ENCODE data around the gene ARL10. TPM values are rescaled to one million over a fixed set of nuclear protein-coding genes. Genes with fewer than 3 reads are reported as not detected.

Gene ARL10
- polyA plus RNA-seq, 1 donor (not counting 4 experiments of a cell fraction or from before 2014, with no cell fraction given) = 1.6 TPM

GRCh38 chr5:176342158-176342483, 23.2 kb upstream of the ARL10 start:
- no peak for DNase-seq (ENCODE audit: low read depth, low spot score)
- dilution Hi-C loops (cut with MboI; ENCODE audit: extremely low pct_ligation_motif_present, low sequenced_read_pairs) = no loop called here
- Histone ChIP-seq H4K20me1 (ENCODE audit: control insufficient read depth, extremely low read depth, insufficient read depth, low read length) (no peaks in the 10 kb centered on the region), H3K27me3 (ENCODE audit: control insufficient read depth, extremely low read depth, insufficient read depth, low read length) (no peaks in the 10 kb centered on the region), H3K9me1 (ENCODE audit: control insufficient read depth, extremely low read depth, insufficient read depth, low read length) (no peaks in the 10 kb centered on the region), H3K9me3 (ENCODE audit: control insufficient read depth, low read depth, low read length) (no peaks in the 10 kb centered on the region), H3K79me2 (ENCODE audit: control insufficient read depth, insufficient read depth, low read length) (no peaks in the 10 kb centered on the region), H2AFZ (ENCODE audit: control insufficient read depth, low read length) (no peak overlapping the region), H3K27ac (ENCODE audit: control insufficient read depth, insufficient read depth, low read length) (no peak overlapping the region), H3K4me3 (ENCODE audit: control insufficient read depth in 2 of 3, extremely low read depth in 1 of 3, insufficient read depth in 2 of 3, low read depth in 1 of 3, low read length in 3 of 3) (no peak overlapping the region), H3K9ac (ENCODE audit: control insufficient read depth, extremely low read depth, insufficient read depth, low read length) (no peak overlapping the region), H3K4me2 (ENCODE audit: control insufficient read depth, extremely low read depth, insufficient read depth, low read depth, low read length) (no peak overlapping the region), H3K36me3 (ENCODE audit: control insufficient read depth in 2 of 2, extremely low read depth in 1 of 2, insufficient read depth in 2 of 2, low read length in 2 of 2) (peaks cover 11 to 12% of the 10 kb centered on the region in 2 experiments), H3K4me1 (ENCODE audit: control insufficient read depth, extremely low read depth, insufficient read depth, low read length) (no peaks in the 10 kb centered on the region)
- no peak for FAIRE-seq
- TF ChIP-seq CTCF (optimal IDR thresholded peaks at IDR 0.05 in 1 of 3, IDR thresholded peaks at IDR 0.05 in 1 of 3, conservative IDR thresholded peaks at IDR 0.05 in 1 of 3; ENCODE audit: extremely low read depth in 1 of 3, insufficient read depth in 2 of 3, low read length in 3 of 3) (no peak), EZH2 (IDR thresholded peaks at IDR 0.05; ENCODE audit: low read length) (no peak)

GRCh38 chr5:176342766-176343458, 22.4 kb upstream of the ARL10 start:
- Histone ChIP-seq H4K20me1 (ENCODE audit: control insufficient read depth, extremely low read depth, insufficient read depth, low read length) (no peaks in the 10 kb centered on the region), H3K36me3 (ENCODE audit: control insufficient read depth in 2 of 2, extremely low read depth in 1 of 2, insufficient read depth in 2 of 2, low read length in 2 of 2) (peaks cover 13 to 18% of the 10 kb centered on the region in 2 experiments), H3K27me3 (ENCODE audit: control insufficient read depth, extremely low read depth, insufficient read depth, low read length) (no peaks in the 10 kb centered on the region), H3K79me2 (ENCODE audit: control insufficient read depth, insufficient read depth, low read length) (no peaks in the 10 kb centered on the region), H3K4me1 (ENCODE audit: control insufficient read depth, extremely low read depth, insufficient read depth, low read length) (no peaks in the 10 kb centered on the region), H3K9me3 (ENCODE audit: control insufficient read depth, low read depth, low read length) (no peaks in the 10 kb centered on the region), H3K4me3 (ENCODE audit: control insufficient read depth in 2 of 3, extremely low read depth in 1 of 3, insufficient read depth in 2 of 3, low read depth in 1 of 3, low read length in 3 of 3) (no peak overlapping the region), H3K9ac (ENCODE audit: control insufficient read depth, extremely low read depth, insufficient read depth, low read length) (no peak overlapping the region), H3K4me2 (ENCODE audit: control insufficient read depth, extremely low read depth, insufficient read depth, low read depth, low read length) (no peak overlapping the region), H2AFZ (ENCODE audit: control insufficient read depth, low read length) (no peak overlapping the region), H3K9me1 (ENCODE audit: control insufficient read depth, extremely low read depth, insufficient read depth, low read length) (no peaks in the 10 kb centered on the region), H3K27ac (ENCODE audit: control insufficient read depth, insufficient read depth, low read length) (no peak overlapping the region)
- no peak for FAIRE-seq
- dilution Hi-C loops (cut with MboI; ENCODE audit: extremely low pct_ligation_motif_present, low sequenced_read_pairs) = no loop called here
- TF ChIP-seq CTCF (optimal IDR thresholded peaks at IDR 0.05 in 1 of 3, IDR thresholded peaks at IDR 0.05 in 1 of 3, conservative IDR thresholded peaks at IDR 0.05 in 1 of 3; ENCODE audit: extremely low read depth in 1 of 3, insufficient read depth in 2 of 3, low read length in 3 of 3) (no peak), EZH2 (IDR thresholded peaks at IDR 0.05; ENCODE audit: low read length) (no peak)
- DNase-seq (ENCODE audit: low read depth, low spot score) = no peak

Measured in keratinocyte (primary cell).